HEK293 (cell line): ENCODE results near the gene DGKB.

Experiments used
- ATF2 ChIP-seq: fragments of 450-650 bp; formaldehyde crosslinking; IDR thresholded peaks from 2 replicates; pipeline ENCODE4 v1.5.1; 2016; ENCODE audit warnings: missing biosample characterization, missing genetic modification characterization, low read depth
- ELK4 ChIP-seq: IDR thresholded peaks from 2 replicates; pipeline ENCODE4 v1.6.1; 2011; ENCODE audit warnings: mild to moderate bottlenecking, low read depth, low read length, borderline replicate concordance
- GLI2 ChIP-seq: fragments of 450-650 bp; formaldehyde crosslinking; IDR thresholded peaks from 2 replicates; pipeline ENCODE4; 2017; ENCODE audit warnings: missing biosample characterization, missing genetic modification characterization, low read depth, borderline replicate concordance
- GLIS2 ChIP-seq: fragments of 450-650 bp; formaldehyde crosslinking; IDR thresholded peaks from 2 replicates; pipeline ENCODE4 v1.5.1; 2016; ENCODE audit warnings: missing biosample characterization, missing genetic modification characterization
- HOXD13 ChIP-seq: sonication (generic); formaldehyde crosslinking; IDR thresholded peaks from 2 replicates; pipeline ENCODE4 v1.8.0; 2022; ENCODE audit warnings: missing genetic modification reagents, borderline replicate concordance
- KLF17 ChIP-seq: fragments of 450-650 bp; formaldehyde crosslinking; IDR thresholded peaks from 2 replicates; pipeline ENCODE4 v1.5.1; 2016; ENCODE audit warnings: missing biosample characterization, missing genetic modification characterization
- MEIS1 ChIP-seq: sonication (generic); formaldehyde crosslinking; IDR thresholded peaks from 2 replicates; pipeline ENCODE4 v1.8.1; 2022; ENCODE audit warnings: missing genetic modification reagents, mild to moderate bottlenecking, borderline replicate concordance
- MYNN ChIP-seq: fragments of 450-650 bp; formaldehyde crosslinking; IDR thresholded peaks from 2 replicates; pipeline ENCODE4 v1.5.1; 2016; ENCODE audit warnings: missing biosample characterization, missing genetic modification characterization, borderline replicate concordance
- MZF1 ChIP-seq: fragments of 450-650 bp; formaldehyde crosslinking; IDR thresholded peaks from 2 replicates; pipeline ENCODE4 v1.5.1; 2017; ENCODE audit warnings: missing biosample characterization, missing genetic modification characterization, borderline replicate concordance
- PBX3 ChIP-seq: sonication (generic); formaldehyde crosslinking; IDR thresholded peaks from 2 replicates; pipeline ENCODE4 v1.8.1; 2022; ENCODE audit warnings: mild to moderate bottlenecking, moderate library complexity, missing genetic modification reagents
- PRDM10 ChIP-seq: fragments of 450-650 bp; formaldehyde crosslinking; IDR thresholded peaks from 2 replicates; pipeline ENCODE4 v1.5.1; 2016; ENCODE audit warnings: missing biosample characterization, missing genetic modification characterization
- TCF7L2 ChIP-seq: IDR thresholded peaks from 2 replicates; pipeline ENCODE4 v1.6.1; 2011; ENCODE audit warnings: low read depth, mild to moderate bottlenecking, inconsistent platforms, low read length, moderate library complexity, borderline replicate concordance
- TSHZ1 ChIP-seq: fragments of 450-650 bp; formaldehyde crosslinking; IDR thresholded peaks from 2 replicates; pipeline ENCODE4 v1.5.1; 2016; ENCODE audit warnings: missing biosample characterization, missing genetic modification characterization, borderline replicate concordance
- ZBTB17 ChIP-seq: fragments of 450-650 bp; formaldehyde crosslinking; IDR thresholded peaks from 2 replicates; pipeline ENCODE4 v1.5.1; 2016; ENCODE audit warnings: missing biosample characterization, missing genetic modification characterization
- ZBTB48 ChIP-seq: fragments of 450-650 bp; formaldehyde crosslinking; IDR thresholded peaks from 2 replicates; pipeline ENCODE4 v1.5.1; 2016; ENCODE audit warnings: missing biosample characterization, missing genetic modification characterization
- ZFP41 ChIP-seq: fragments of 450-650 bp; formaldehyde crosslinking; IDR thresholded peaks from 2 replicates; pipeline ENCODE4 v1.5.1; 2016; ENCODE audit warnings: missing biosample characterization, missing genetic modification characterization, borderline replicate concordance
- ZNF184 ChIP-seq: fragments of 450-650 bp; IDR thresholded peaks from 2 replicates; pipeline ENCODE4 v1.5.1; 2018; ENCODE audit warnings: missing biosample characterization, mild to moderate bottlenecking, missing genetic modification characterization
- ZNF394 ChIP-seq: fragments of 450-650 bp; formaldehyde crosslinking; IDR thresholded peaks from 2 replicates; pipeline ENCODE4 v1.5.1; 2016; ENCODE audit warnings: missing biosample characterization, missing genetic modification characterization, mild to moderate bottlenecking, moderate library complexity, borderline replicate concordance
- ZNF423 ChIP-seq: fragments of 450-650 bp; formaldehyde crosslinking; IDR thresholded peaks from 2 replicates; pipeline ENCODE4 v1.5.1; 2016; ENCODE audit warnings: missing biosample characterization, missing genetic modification characterization
- ZNF548 ChIP-seq: fragments of 450-650 bp; formaldehyde crosslinking; IDR thresholded peaks from 2 replicates; pipeline ENCODE4 v1.5.1; 2016; ENCODE audit warnings: missing biosample characterization, missing genetic modification characterization
- ZNF549 ChIP-seq: fragments of 450-650 bp; IDR thresholded peaks from 2 replicates; pipeline ENCODE4 v1.5.1; 2018; ENCODE audit warnings: missing biosample characterization, missing genetic modification characterization, mild to moderate bottlenecking, inconsistent platforms, moderate library complexity
- ZNF561 ChIP-seq: fragments of 450-650 bp; IDR thresholded peaks from 2 replicates; pipeline ENCODE4 v1.5.1; 2018; ENCODE audit warnings: missing biosample characterization, missing genetic modification characterization, borderline replicate concordance
- ZNF600 ChIP-seq: fragments of 450-650 bp; formaldehyde crosslinking; IDR thresholded peaks from 2 replicates; pipeline ENCODE4 v1.5.1; 2016; ENCODE audit warnings: missing biosample characterization, missing genetic modification characterization
- ZNF704 ChIP-seq: fragments of 450-650 bp; formaldehyde crosslinking; IDR thresholded peaks from 2 replicates; pipeline ENCODE4 v1.5.1; 2016; ENCODE audit warnings: missing biosample characterization, missing genetic modification characterization
- ZNF768 ChIP-seq: fragments of 450-650 bp; formaldehyde crosslinking; IDR thresholded peaks from 2 replicates; pipeline ENCODE4 v1.5.1; 2018; ENCODE audit warnings: missing biosample characterization, mild to moderate bottlenecking, missing genetic modification characterization
- ZNF843 ChIP-seq: fragments of 450-650 bp; formaldehyde crosslinking; IDR thresholded peaks from 2 replicates; pipeline ENCODE4 v1.5.1; 2016; ENCODE audit warnings: missing biosample characterization, missing genetic modification characterization

Gene DGKB

GRCh38 chr7:14687777-14688176, 214.8 kb downstream of the DGKB start (continued):
- TF ChIP-seq ZNF704 (tag by site-specific recombination) (no peak), GLI2 (tag by site-specific recombination) (peak; percentile 76), PRDM10 (tag by site-specific recombination) (no peak), ZNF561 (tag by site-specific recombination) (peak; percentile 59; the same call in 1 of the 2 replicates), ZNF423 (tag by site-specific recombination) (no peak), ZFP41 (no peak), ZNF394 (tag by site-specific recombination) (no peak), ZBTB48 (tag by site-specific recombination) (no peak), ZNF184 (tag by site-specific recombination) (no peak), TSHZ1 (tag by site-specific recombination) (no peak), ZNF768 (tag by site-specific recombination) (no peak), GLIS2 (tag by site-specific recombination) (no peak), ELK4 (no peak), ATF2 (tag by site-specific recombination) (no peak), PBX3 (CRISPR knock-in tag) (no peak), ZNF600 (no peak), HOXD13 (CRISPR knock-in tag) (0 out of 2 replicates have a peak, but pooled peaks have one; percentile 50), ZNF549 (tag by site-specific recombination) (no peak), MYNN (tag by site-specific recombination) (no peak), ZNF548 (no peak), TCF7L2 (peak; percentile 95), ZNF843 (tag by site-specific recombination) (peak; percentile 77), ZBTB17 (tag by site-specific recombination) (0 out of 2 replicates have a peak, but pooled peaks have one; percentile 15), MEIS1 (CRISPR knock-in tag) (no peak), MZF1 (tag by site-specific recombination) (no peak; the same call in 1 of the 2 replicates), KLF17 (tag by site-specific recombination) (no peak)
